ENCODE measurements around the gene TMIGD3.

TMIGD3 gene

GRCh38 chr1:111448918-111449702 is 54.3 kb downstream of the TMIGD3 start, which contains the start of the genes ATP5PB and WDR77:
ATP5PB (plus strand) TSS chr1:111449464; CDS start chr1:111449542, 78 bp downstream.
WDR77 (minus strand) TSS chr1:111449256; CDS start chr1:111449169, 87 bp downstream.
- peak; percentile 68 to 84 (median 72) for DNase-seq (ENCODE audit: low read depth in 4 of 4, low spot score in 1 of 4)

- DNase-seq (ENCODE audit: low read depth in 4 of 4, low spot score in 1 of 4), result peak in 1 of 4 experiments; percentile 14
Observed at GRCh38 chr1:111448482-111448917, 54.9 kb downstream of the TMIGD3 start.

DNA sequence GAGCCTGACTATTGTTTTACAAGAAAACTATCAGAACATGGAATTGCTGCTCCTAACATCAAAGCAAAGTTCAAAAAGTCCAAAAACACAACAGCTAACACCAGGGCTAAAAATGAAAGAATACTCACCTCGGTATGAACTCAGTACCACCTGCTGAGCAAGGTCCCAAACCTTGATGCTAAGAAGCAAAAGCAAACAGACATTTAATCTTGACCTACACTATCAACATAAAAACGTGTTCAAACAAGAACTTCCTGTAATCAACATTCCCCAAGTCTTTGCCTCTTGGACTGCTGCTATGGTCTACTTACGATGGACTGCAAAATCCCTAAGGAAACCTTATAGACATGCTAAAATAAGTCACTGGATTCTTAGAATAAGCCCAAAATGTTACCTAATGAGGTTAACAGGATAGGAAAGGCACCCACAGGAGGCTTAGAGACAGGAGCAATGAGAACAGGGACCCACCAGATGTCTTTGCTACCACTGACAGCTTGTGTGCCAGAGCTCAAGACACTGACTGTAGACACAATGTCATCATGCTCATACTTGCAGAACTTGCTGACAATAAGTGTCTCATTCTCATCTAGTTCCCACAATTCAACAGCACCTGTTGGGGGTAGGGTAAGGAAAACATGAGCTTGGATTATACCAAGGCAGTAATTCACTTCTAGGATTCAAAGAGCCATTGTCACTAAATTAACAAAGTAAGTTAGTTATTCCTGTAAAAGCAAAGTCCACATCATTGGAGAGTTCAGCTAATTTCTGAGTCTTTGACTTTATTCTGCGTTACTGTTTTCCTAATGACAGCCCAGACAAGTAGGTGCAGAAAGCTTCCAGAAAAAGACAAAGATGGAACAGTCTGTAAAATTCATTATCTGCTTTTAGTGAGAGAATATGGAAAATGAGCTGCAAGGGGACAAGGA is 56.2 kb downstream of the TMIGD3 start:
- no peak for DNase-seq (ENCODE audit: low read depth in 4 of 4, low spot score in 1 of 4)

- DNase-seq (ENCODE audit: low read depth in 4 of 4, low spot score in 1 of 4), result no peak
Observed at GRCh38 chr1:111446546-111446945, 56.9 kb downstream of the TMIGD3 start.

DNA sequence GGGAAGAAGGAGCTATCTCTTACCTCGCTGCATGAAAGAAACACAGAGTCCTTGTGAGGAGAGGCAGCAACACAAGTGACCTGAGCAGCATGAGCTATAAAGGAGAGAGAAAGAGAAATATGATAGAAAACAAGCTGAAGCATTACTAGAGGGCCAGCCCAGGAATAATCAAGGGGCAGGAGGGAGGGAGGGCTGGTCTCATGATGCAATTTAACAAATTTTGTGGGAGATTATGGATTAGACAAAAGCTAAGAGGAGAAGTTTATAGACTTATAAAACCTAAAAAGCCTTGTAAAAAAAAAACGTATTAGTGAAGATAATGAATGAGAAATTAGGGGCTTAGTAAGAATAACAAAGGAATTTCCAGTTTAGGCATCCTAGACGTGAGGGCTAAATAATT is 59.4 kb downstream of the TMIGD3 start:
- no peak for DNase-seq (ENCODE audit: low read depth in 4 of 4, low spot score in 1 of 4)

DNA sequence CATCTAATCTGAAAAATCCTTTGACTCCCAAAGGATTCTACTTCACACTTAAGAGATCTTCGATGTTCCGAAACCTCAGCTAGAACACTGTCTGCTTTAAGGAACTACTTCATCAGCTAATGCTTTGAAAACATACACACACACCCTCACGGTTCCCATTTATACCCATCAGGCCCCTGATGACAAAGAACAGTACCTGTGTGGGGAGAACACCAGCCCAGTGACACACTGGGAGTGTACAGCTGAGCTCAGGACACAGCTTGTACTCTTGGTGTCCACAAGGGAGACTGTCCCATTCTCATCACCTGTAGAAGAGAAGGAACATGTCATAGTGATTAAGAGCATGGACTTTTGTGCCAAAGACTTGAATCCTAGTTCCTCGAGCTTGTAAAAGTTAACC is 61.0 kb downstream of the TMIGD3 start:
- DNase-seq (ENCODE audit: low read depth in 4 of 4, low spot score in 1 of 4), result no peak

GRCh38 chr1:111441573-111442192 is 61.8 kb downstream of the TMIGD3 start:
- DNase-seq (ENCODE audit: low read depth in 4 of 4, low spot score in 1 of 4), result peak in 3 of 4 experiments; percentile 22 to 45 (median 30)

- DNase-seq (ENCODE audit: low read depth in 4 of 4, low spot score in 1 of 4), result no peak
Observed at GRCh38 chr1:111439461-111440351, 63.7 kb downstream of the TMIGD3 start.

GRCh38 chr1:111436726-111437125 is 66.7 kb downstream of the TMIGD3 start:
- no peak for DNase-seq (ENCODE audit: low read depth in 4 of 4, low spot score in 1 of 4)
